ENCODE measurements around the gene PRKACB.
"Not testable (repeated sequence)": the region's sequence is repeated elsewhere in the genome, so short reads cannot be mapped to it uniquely, and the experiment has no call there.

The PRKACB gene

DNA sequence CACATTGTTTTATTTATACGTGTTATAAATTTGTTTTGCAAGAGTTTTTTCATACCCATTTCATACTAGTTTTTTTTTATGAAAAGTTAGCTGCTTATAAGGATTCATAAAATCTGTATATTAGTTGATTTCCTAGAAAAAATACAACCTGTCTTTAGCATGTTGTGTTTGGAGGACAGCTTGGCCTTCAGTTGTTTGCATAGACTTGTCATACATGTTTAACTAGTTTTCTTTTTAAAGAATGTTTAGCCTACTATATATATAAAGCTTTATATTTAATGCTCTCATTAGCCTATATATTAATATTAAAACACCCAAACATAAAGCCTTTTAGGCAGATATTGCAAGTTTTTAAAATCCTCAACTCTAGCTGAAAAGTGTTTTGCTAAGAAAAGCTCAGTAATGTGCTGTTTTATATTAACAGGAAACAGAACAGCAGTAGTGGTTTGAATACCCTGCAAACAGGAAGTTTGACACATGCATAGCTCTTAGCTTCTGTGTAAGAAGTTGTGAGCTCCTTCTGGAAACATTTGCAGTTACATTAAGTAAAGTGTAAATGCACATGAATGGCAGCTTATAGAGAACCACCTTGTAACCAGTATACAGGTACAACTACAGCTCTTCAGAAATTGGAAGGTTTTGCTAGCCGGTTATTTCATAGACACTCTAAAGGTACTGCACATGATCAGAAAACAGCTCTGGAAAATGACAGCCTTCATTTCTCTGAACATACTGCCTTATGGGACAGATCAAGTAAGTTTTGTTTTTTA lies at the start of gene PRKACB:
TSS of gene PRKACB (plus strand) at position 476 of the 770 bp plus-strand sequence. CDS start at position 567, 91 bp downstream.
- DNase-seq (ENCODE audit: low read depth in 2 of 2) = no peak

DNA sequence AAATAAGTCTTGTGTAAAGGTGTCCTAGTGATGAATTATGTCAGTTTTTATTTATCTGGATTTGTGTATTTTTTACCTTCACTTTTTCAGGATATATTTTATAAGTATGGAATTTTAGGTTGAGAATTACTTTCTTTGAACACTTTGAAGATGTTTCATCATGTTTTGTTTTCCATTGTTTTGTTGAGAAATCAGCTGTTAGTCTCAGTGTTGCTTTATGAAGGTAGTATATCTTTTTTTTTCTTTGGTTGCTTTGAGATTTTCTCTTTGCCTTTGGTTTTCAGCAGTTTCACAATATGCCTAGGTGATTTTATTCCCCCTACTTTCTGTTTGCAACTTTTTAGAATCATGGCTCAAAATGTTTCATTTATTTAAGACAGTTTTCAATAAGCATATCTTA lies 48.8 kb upstream of the PRKACB start:
- no peak for DNase-seq (ENCODE audit: low read depth in 2 of 2)

DNA sequence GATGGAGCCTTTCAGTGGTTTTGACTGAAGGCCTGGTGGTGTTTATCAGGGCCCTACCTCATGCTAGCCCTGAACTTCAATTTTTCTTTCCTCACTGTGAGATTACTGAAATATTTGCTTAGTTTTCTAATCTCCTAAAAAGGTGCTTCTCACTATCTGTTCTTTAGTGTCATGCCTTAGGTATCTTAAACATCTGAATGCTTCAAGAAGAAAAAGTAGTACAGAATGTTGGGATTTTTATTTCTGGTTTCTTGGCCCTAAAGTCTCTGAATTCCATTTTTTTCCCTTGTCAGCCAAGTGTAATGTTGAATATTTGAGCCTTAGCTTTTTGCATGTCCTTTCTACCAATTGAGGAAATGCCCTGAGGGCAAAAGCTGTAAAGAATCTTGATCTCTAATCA lies 47.9 kb upstream of the PRKACB start:
- DNase-seq (ENCODE audit: low read depth in 2 of 2) = no peak

- no peak for DNase-seq (ENCODE audit: low read depth in 2 of 2)
These were observed 42.9 kb upstream of the PRKACB start for GRCh38 chr1:84101204-84101603.

- no peak for DNase-seq (ENCODE audit: low read depth in 2 of 2)
These were observed 40.7 kb upstream of the PRKACB start for GRCh38 chr1:84103197-84103992.

GRCh38 chr1:84107538-84107937 lies 36.5 kb upstream of the PRKACB start:
- not testable (repeated sequence) for DNase-seq (ENCODE audit: low read depth in 2 of 2)

DNA sequence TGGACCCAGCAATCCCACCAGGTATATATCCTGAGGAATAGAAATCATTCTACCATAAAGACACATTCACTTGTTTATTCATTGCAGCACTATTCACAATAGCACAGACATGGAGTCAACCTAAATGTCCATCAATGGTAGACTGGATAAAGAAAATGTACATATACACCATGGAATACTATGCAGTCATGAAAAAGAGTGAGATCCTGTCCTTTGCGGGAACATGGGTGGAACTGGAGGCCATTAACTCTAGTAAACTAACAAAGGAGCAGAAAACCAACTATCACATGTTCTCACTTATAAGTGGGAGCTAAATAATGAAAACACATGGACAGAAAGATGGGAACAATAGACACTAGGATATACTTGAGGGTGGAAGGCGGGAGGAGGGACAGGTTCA lies 36.1 kb upstream of the PRKACB start:
- DNase-seq (ENCODE audit: low read depth in 2 of 2) = no peak

DNA sequence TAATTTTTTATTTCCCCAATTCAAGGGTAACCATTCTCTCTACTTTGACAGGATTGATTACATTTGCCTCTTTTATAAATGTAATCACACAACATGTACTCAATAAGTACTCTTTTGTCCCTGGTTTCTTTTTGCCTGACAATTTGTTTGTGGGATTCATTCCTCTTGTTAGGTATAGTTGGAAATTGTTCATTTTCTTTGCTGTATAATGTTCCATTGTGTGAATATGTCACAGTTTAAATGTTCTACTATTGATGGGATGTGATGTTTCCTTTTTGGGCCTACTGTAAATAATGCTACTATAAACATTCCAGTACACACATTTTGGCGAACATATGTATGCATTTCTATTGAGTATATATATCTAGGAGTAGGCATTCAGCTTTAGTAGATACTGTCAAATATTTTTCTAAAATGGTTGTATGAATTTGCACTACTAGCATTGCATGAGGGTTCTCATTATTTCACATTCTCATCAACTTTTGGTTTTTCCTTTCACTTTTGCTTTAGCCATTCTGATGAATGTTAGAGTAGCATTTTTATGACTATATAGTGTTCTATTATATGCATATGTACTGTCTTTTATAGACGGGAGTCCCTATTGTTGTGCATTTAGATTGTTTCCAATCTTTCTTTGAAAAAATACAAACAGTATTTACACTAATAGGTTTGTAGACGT lies 35.0 kb upstream of the PRKACB start:
- no peak for DNase-seq (ENCODE audit: low read depth in 2 of 2)

- no peak for DNase-seq (ENCODE audit: low read depth in 2 of 2)
These were observed 33.4 kb upstream of the PRKACB start for GRCh38 chr1:84110629-84111028.

- no peak for DNase-seq (ENCODE audit: low read depth in 2 of 2)
These were observed 27.5 kb upstream of the PRKACB start for GRCh38 chr1:84116558-84116957.

DNA sequence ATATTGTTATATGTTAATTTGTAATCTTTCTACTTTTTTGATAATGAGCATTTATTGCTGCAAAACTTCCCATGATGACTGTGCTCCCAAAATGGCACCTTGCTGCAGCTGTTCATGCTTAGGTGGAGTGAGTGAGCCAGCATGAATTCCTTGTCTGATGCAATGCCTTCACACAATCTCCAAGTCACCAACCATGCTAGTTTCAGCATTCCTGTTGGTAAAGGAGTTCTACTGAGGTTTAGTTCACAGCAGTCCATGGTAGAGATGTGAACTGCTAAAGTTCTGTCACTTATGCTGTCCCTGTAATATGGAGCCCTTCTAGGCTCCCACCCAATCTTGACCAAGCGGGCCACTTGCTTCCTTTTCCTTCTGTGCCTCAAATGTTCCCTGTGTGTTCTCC lies 26.2 kb upstream of the PRKACB start:
- no peak for DNase-seq (ENCODE audit: low read depth in 2 of 2)

DNA sequence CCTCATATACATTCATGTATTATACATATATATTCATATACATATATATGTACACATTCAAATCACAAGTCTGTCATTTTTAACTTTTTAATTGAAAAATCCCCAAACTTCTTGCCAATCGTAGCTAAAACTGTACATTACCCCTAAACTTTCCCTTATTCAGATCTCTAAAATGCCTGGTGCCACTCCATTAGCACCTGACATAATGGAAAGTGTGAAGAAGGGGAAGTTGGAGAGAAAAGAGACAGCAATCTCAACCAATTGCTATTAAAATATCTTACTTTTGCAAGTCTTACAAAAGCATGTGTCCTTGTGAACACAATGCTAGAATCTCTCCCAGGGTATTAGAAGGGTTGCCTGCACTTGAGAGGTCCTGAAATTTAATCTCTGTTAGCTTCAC lies 22.7 kb upstream of the PRKACB start:
- no peak for DNase-seq (ENCODE audit: low read depth in 2 of 2)

DNA sequence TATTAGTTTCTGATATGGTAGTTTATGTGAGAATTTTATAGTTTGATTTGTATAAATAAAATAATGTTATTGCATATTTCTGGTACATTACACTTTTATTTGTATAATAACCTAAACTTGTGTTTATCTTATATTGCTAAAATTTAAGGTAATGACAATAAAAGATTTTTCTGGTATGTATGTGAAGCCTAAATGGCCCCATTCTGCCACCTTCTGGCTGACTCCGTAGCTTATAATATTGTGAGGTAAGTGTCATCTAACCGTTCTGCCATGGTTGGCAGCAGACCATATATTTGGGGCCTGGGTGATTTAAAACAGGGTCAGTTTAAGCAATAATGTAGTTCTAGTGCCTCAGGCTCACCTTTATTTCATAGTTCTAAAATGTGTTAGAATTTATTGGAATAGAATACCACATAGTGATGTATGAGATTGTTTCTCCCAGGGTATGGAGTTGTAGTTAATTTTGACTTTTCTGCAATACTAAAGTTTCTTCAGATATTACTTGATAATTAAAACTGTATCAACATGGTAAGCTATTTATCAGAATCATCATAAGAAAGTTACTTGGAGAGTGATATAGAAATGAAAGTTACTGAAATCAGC lies 21.2 kb upstream of the PRKACB start:
- DNase-seq (ENCODE audit: low read depth in 2 of 2) = peak in 1 of 2 donors; percentile 17

DNA sequence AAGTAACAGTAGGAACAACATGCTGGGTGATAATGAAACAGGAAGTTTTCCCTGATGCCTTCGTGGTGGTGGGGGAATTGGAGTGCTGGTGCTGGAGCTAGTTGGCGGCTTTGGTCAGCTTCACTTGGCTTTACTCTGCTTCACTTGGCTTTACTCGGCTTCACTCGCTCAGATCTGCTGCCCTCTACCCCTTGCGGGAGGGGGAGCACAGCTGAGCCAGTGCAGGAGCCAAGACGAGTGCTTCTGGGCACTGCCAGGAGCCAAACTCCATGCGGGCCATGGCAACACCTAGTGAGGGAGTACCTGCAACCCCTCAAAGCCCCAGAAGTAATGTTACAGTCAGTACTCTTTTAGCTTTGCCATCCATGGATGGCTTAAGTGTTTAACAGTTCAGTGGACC lies 10.6 kb upstream of the PRKACB start:
- DNase-seq (ENCODE audit: low read depth in 2 of 2) = no peak

GRCh38 chr1:84135341-84135740 lies 8.7 kb upstream of the PRKACB start:
- DNase-seq (ENCODE audit: low read depth in 2 of 2) = no peak

GRCh38 chr1:84141182-84142003 lies 2.7 kb upstream of the PRKACB start:
- no peak for DNase-seq (ENCODE audit: low read depth in 2 of 2)

DNA sequence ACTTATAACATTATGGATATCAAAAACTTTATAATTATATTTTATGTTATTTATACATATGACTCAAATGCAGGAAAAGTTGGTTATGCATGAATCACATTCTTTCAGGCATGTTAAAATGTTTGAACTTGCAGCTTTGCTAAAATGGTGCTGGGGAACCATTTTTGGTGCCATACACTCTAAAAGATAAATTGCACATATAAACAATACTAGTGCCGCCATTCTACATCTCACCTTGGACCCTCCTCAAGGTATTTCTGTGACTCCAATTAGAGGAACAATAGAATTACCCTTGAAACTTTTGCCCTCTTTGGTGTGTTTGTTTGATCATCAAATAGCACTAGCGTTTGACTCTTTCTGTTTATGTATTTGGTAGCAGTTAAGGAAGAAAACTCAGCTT lies 997 bp downstream of the PRKACB start:
- DNase-seq (ENCODE audit: low read depth in 2 of 2) = no peak

- no peak for DNase-seq (ENCODE audit: low read depth in 2 of 2)
These were observed 2.5 kb downstream of the PRKACB start for GRCh38 chr1:84146411-84147032.

DNA sequence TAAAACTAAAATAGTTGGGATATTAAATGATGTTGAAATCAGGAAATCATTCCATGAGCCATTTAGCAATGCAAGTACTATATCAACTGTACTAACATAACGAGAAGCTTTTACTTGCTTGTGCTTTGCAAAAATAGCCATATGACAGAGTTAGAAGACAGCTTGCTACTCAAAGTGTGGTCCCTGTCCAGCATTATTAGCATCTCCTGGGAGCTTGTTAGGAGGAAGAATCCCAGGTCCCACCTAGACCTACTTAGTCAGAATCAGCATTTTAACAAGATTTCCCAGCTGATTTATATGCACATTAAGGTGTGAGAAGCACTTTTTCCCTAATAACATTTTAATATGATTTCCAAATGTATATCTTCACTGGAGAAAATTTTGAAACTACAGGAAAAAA lies 4.7 kb downstream of the PRKACB start:
- DNase-seq (ENCODE audit: low read depth in 2 of 2) = no peak

GRCh38 chr1:84152649-84153056 lies 8.6 kb downstream of the PRKACB start:
- DNase-seq (ENCODE audit: low read depth in 2 of 2) = no peak

DNA sequence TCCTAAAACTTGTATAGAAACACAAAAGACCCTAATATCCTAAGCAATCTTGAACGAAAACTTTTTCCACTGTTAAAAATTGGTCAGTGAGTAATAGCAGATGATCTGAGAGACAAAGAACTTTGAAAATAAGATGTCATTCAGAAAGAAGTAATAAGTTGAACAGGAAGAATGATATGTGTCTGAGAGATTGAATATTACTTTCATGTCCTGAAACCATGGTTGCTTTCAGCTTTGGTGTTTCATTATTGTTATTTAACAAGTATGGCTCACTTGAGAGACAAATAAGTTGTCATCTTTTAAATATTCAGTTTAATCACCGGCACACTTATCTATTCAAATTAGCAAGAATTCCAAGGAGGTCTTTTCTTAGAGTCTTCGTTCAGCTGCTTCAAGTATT lies 11.4 kb downstream of the PRKACB start:
- DNase-seq (ENCODE audit: low read depth in 2 of 2) = no peak

Measured in stimulated activated CD8-positive, alpha-beta memory T cell treated with anti-CD3 and anti-CD28 coated beads, Interleukin-7, amount 100 ng/mL, for 1 hour (primary cell).